Upper lobe of right lung (tissue), 1 donor: ENCODE results near the gene PPFIA2. TPM values are rescaled to one million over a fixed set of nuclear protein-coding genes. Genes with fewer than 3 reads are reported as not detected.

Experiments used
- ATAC-seq: fragments of 200-7000 bp; cut with Tn5 transposase; one replicate; pipeline ENCODE4 v1.9.1; 2020; ENCODE audit warnings: mild to moderate bottlenecking, moderate library complexity
- DNase-seq: peaks from one replicate; pipeline ENCODE4 v3.0.0-alpha.2; 2020
- H3K27ac ChIP-seq: fragments of 200-600 bp; one replicate; pipeline ENCODE4 v1.8.0; 2022
- H3K27me3 ChIP-seq: fragments of 200-600 bp; one replicate; pipeline ENCODE4 v1.8.0; 2022; ENCODE audit warnings: mild to moderate bottlenecking
- H3K36me3 ChIP-seq: fragments of 200-600 bp; one replicate; pipeline ENCODE4 v1.8.0; 2022
- H3K4me1 ChIP-seq: fragments of 200-600 bp; one replicate; pipeline ENCODE4 v1.8.0; 2022
- H3K4me3 ChIP-seq: fragments of 200-600 bp; one replicate; pipeline ENCODE4 v1.8.0; 2022; ENCODE audit warnings: mild to moderate bottlenecking
- H3K9me3 ChIP-seq: fragments of 200-600 bp; one replicate; pipeline ENCODE4 v1.8.0; 2022
- intact Hi-C: fragments of 100-400 bp; cut with DNase I; formaldehyde crosslinking; loops from one replicate; pipeline ENCODE4 v1.11.0; 2022
- total RNA-seq: library from RNA; stranded (reverse); fragmentation: NEBNext Ultra II Directional; extraction: Animal tissue kit (Norgen Biotek cat#: 25700); gene quantifications from one replicate; pipeline ENCODE4 v1.2.1, GENCODE V29; 2021
- TF ChIP-seq, protein P1 (sequence below): fragments of 200-600 bp; IDR thresholded peaks from one replicate; pipeline ENCODE4 v1.8.0; 2022; ENCODE audit warnings: antibody characterized with exemption
- donor health status: DM: no; HTN: yes; CAD: no; lungs with severe emphysema.

Gene PPFIA2
- total RNA-seq, 1 donor from 2014 or later = 1.4 TPM

GRCh38 chr12:81542065-81543010 is 216.8 kb downstream of the PPFIA2 start:
- no peaks in the 10 kb centered on the region for H3K4me1 ChIP-seq
- ATAC-seq (no peak), DNase-seq (no peak)
- no peaks in the 10 kb centered on the region for H3K27me3 ChIP-seq
- no peaks in the 10 kb centered on the region for H3K36me3 ChIP-seq
- intact Hi-C loops = no loop called here
- no peak overlapping the region for H3K4me3 ChIP-seq
- H3K9me3 ChIP-seq = no peaks in the 10 kb centered on the region
- no peak overlapping the region for H3K27ac ChIP-seq
- TF ChIP-seq, protein P1, sequence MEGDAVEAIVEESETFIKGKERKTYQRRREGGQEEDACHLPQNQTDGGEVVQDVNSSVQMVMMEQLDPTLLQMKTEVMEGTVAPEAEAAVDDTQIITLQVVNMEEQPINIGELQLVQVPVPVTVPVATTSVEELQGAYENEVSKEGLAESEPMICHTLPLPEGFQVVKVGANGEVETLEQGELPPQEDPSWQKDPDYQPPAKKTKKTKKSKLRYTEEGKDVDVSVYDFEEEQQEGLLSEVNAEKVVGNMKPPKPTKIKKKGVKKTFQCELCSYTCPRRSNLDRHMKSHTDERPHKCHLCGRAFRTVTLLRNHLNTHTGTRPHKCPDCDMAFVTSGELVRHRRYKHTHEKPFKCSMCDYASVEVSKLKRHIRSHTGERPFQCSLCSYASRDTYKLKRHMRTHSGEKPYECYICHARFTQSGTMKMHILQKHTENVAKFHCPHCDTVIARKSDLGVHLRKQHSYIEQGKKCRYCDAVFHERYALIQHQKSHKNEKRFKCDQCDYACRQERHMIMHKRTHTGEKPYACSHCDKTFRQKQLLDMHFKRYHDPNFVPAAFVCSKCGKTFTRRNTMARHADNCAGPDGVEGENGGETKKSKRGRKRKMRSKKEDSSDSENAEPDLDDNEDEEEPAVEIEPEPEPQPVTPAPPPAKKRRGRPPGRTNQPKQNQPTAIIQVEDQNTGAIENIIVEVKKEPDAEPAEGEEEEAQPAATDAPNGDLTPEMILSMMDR = no peak

GRCh38 chr12:81541121-81541520 is 218.0 kb downstream of the PPFIA2 start:
- TF ChIP-seq, protein P1 = no peak
- no peak for ATAC-seq
- no peaks in the 10 kb centered on the region for H3K9me3 ChIP-seq
- H3K4me3 ChIP-seq = no peak overlapping the region
- DNase-seq = no peak
- H3K27ac ChIP-seq = no peak overlapping the region
- H3K36me3 ChIP-seq = no peaks in the 10 kb centered on the region
- intact Hi-C loops = no loop called here
- H3K4me1 ChIP-seq = no peaks in the 10 kb centered on the region
- H3K27me3 ChIP-seq = no peaks in the 10 kb centered on the region

GRCh38 chr12:81539279-81539678 is 219.9 kb downstream of the PPFIA2 start:
- no peaks in the 10 kb centered on the region for H3K27me3 ChIP-seq
- intact Hi-C loops = no loop called here
- no peaks in the 10 kb centered on the region for H3K36me3 ChIP-seq
- no peak for DNase-seq
- no peak for ATAC-seq
- H3K27ac ChIP-seq = no peak overlapping the region
- no peaks in the 10 kb centered on the region for H3K9me3 ChIP-seq
- TF ChIP-seq, protein P1 = no peak
- no peaks in the 10 kb centered on the region for H3K4me1 ChIP-seq
- no peak overlapping the region for H3K4me3 ChIP-seq

DNA sequence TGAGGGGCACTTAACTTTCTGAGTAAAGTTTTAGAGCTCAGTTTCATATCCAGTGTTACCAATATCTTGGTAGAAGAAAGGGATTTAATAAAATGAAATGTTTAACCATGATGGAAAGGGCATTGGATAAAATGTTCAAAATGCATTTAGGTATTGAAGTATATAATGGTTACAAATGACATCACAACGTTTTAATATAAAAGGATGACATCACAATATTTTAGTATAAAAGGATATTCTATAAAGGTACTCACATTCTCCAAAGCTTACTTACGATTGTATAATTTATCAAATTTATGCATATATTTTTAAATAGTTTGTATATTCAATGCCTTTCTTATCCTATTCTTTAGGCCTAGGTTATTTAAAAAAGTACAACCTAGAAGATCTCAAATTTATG is 226.1 kb downstream of the PPFIA2 start:
- no peak for ATAC-seq
- intact Hi-C loops = no loop called here
- no peaks in the 10 kb centered on the region for H3K36me3 ChIP-seq
- H3K27ac ChIP-seq = no peak overlapping the region
- no peak for DNase-seq
- H3K4me3 ChIP-seq = no peak overlapping the region
- H3K9me3 ChIP-seq = no peaks in the 10 kb centered on the region
- no peaks in the 10 kb centered on the region for H3K4me1 ChIP-seq
- no peaks in the 10 kb centered on the region for H3K27me3 ChIP-seq
- TF ChIP-seq, protein P1 = no peak

GRCh38 chr12:81530352-81530751 is 228.8 kb downstream of the PPFIA2 start:
- no peak overlapping the region for H3K27ac ChIP-seq
- no peak overlapping the region for H3K4me3 ChIP-seq
- intact Hi-C loops = no loop called here
- no peaks in the 10 kb centered on the region for H3K27me3 ChIP-seq
- H3K36me3 ChIP-seq = no peaks in the 10 kb centered on the region
- H3K9me3 ChIP-seq = no peaks in the 10 kb centered on the region
- no peak for DNase-seq
- no peaks in the 10 kb centered on the region for H3K4me1 ChIP-seq
- ATAC-seq = peak; percentile 57
- TF ChIP-seq, protein P1 = no peak
